GM12878 (cell line): ENCODE results near the gene HERC2. TPM values are rescaled to one million over a fixed set of nuclear protein-coding genes. Genes with fewer than 3 reads are reported as not detected.

Experiments used
- ATAC-seq: fragments of 200-7000 bp; cut with Tn5 transposase; 3 replicates; pipeline ENCODE4 v1.9.1; 2020; ENCODE audit warnings: mild to moderate bottlenecking, moderate library complexity
- BruUV-seq: library from RNA; stranded (reverse); fragments of 400-500 nt; replicated peaks from 2 replicates; lab custom pipeline; 2021; lab: Mats Ljungman, UMichigan
- CTCF ChIA-PET: fragments of 300-600 bp; sonication (Branson Sonifier 250); formaldehyde crosslinking; extraction: SDS; loops from one replicate; lab custom pipeline; 2021; ENCODE audit warnings: inconsistent platforms; lab: Yijun Ruan, JAX
- POLR2A ChIA-PET: fragments of 350-600 bp; formaldehyde crosslinking; extraction: SDS; loops from one replicate; lab custom pipeline; 2021; ENCODE audit warnings: inconsistent platforms; lab: Charles Lee
- RAD21 ChIA-PET: fragments of 300-600 bp; sonication (Branson Sonifier 250); formaldehyde crosslinking; loops from one replicate; lab custom pipeline; 2023; ENCODE audit warnings: antibody characterized with exemption; ENCODE audit not compliant: unreplicated experiment; lab: Charles Lee
- SMC1A ChIA-PET: fragments of 300-600 bp; sonication (Branson Sonifier 250); formaldehyde crosslinking; loops from one replicate; lab custom pipeline; 2023; ENCODE audit not compliant: unreplicated experiment, uncharacterized antibody; lab: Charles Lee
- DNase-seq: peaks from one replicate; pipeline ENCODE4 v3.0.0-alpha.2; 2011; ENCODE audit warnings: low read depth, low spot score
- FAIRE-seq: peaks from 3 replicates; lab custom pipeline; 2011; peaks lifted over from hg19 to GRCh38; lab: Jason Lieb, UNC
- H2AFZ ChIP-seq: 2 replicates; pipeline ENCODE4 v1.6.0; 2011; ENCODE audit warnings: low read depth, low read length, control low read depth; ENCODE audit not compliant: control insufficient read depth
- H3K27ac ChIP-seq: 2 replicates; pipeline ENCODE4 v1.5.1; 2011; ENCODE audit warnings: control low read depth; ENCODE audit not compliant: control insufficient read depth, insufficient read depth
- H3K27me3 ChIP-seq, 2 experiments: replicated peaks in 1 of 2; 2 replicates each; pipeline versions ENCODE4 v1.6.0 to v1.6.1; 2011; ENCODE audit warnings: low read length in 1 of 2; ENCODE audit not compliant: control insufficient read depth in 2 of 2, insufficient read depth in 2 of 2
- H3K36me3 ChIP-seq, 2 experiments: 2 replicates each; pipeline ENCODE4 v1.5.1; 2011; ENCODE audit warnings: low read length in 1 of 2; ENCODE audit not compliant: control insufficient read depth in 2 of 2, insufficient read depth in 2 of 2
- H3K4me1 ChIP-seq: 2 replicates; pipeline ENCODE4 v1.6.1; 2011; ENCODE audit warnings: mild to moderate bottlenecking, low read length, moderate library complexity, mixed read lengths; ENCODE audit not compliant: control insufficient read depth, insufficient read depth
- H3K4me2 ChIP-seq: 2 replicates; pipeline ENCODE4 v1.6.0; 2011; ENCODE audit warnings: control low read depth; ENCODE audit not compliant: control insufficient read depth, insufficient read depth
- H3K4me3 ChIP-seq: fragments of 200-600 bp; sonication (generic); 2 replicates; pipeline ENCODE4 v1.5.1; 2016
- H3K79me2 ChIP-seq: 2 replicates; pipeline ENCODE4 v1.6.0; 2011; ENCODE audit warnings: low read length; ENCODE audit not compliant: control insufficient read depth, insufficient read depth
- H3K9ac ChIP-seq: 2 replicates; pipeline ENCODE4 v1.8.0; 2011; ENCODE audit warnings: low read length, control low read depth, mixed read lengths; ENCODE audit not compliant: control insufficient read depth, insufficient read depth
- H3K9me3 ChIP-seq: replicated peaks from 3 replicates; pipeline ENCODE4 v1.5.1; 2011; ENCODE audit warnings: mild to moderate bottlenecking, low read length; ENCODE audit not compliant: control insufficient read depth, insufficient read depth
- H4K20me1 ChIP-seq: 2 replicates; pipeline ENCODE4 v1.6.0; 2011; ENCODE audit not compliant: control insufficient read depth, insufficient read depth
- CTCF ChIP-seq, 3 experiments: IDR thresholded peaks in 2 of 3; conservative IDR thresholded peaks in 1 of 3; 2 replicates each; pipeline ENCODE4 v1.5.1; 2011; ENCODE audit warnings: low read depth in 3 of 3, low read length in 3 of 3, mild to moderate bottlenecking in 3 of 3, control low read depth in 2 of 3, moderate library complexity in 2 of 3, inconsistent platforms in 1 of 3, mixed read lengths in 1 of 3; ENCODE audit not compliant: control insufficient read depth in 2 of 3, insufficient read depth in 1 of 3; ENCODE audit errors: extremely low read depth in 1 of 3
- E2F8 ChIP-seq: fragments of 450-650 bp; IDR thresholded peaks from 2 replicates; pipeline ENCODE4 v1.6.1; 2018; ENCODE audit warnings: mild to moderate bottlenecking, low read depth, moderate library complexity; ENCODE audit not compliant: partially characterized antibody
- EGR1 ChIP-seq, 2 experiments: IDR thresholded peaks; 1 replicate in 1 of 2; 2 replicates in 1 of 2; pipeline ENCODE4 v1.6.1; 2011 to 2012; ENCODE audit warnings: low read depth in 2 of 2, low read length in 2 of 2, borderline replicate concordance in 1 of 2, mild to moderate bottlenecking in 1 of 2, moderate library complexity in 1 of 2
- IKZF2 ChIP-seq, 2 experiments: fragments of 450-650 bp; IDR thresholded peaks; 2 replicates each; pipeline ENCODE4 v1.6.1; 2017; ENCODE audit warnings: mild to moderate bottlenecking in 2 of 2, moderate library complexity in 2 of 2
- NFXL1 ChIP-seq: fragments of 450-650 bp; IDR thresholded peaks from 2 replicates; pipeline ENCODE4 v1.6.1; 2017; ENCODE audit warnings: antibody characterized with exemption, mild to moderate bottlenecking, borderline replicate concordance
- NR2C2 ChIP-seq: IDR thresholded peaks from 2 replicates; pipeline ENCODE4 v1.6.1; 2011; ENCODE audit warnings: borderline replicate concordance, low read depth; ENCODE audit not compliant: control insufficient read depth, insufficient read length
- RAD51 ChIP-seq: fragments of 450-650 bp; IDR thresholded peaks from 2 replicates; pipeline ENCODE4 v1.6.1; 2016; ENCODE audit warnings: moderate library complexity, mild to moderate bottlenecking, inconsistent platforms
- SP1 ChIP-seq: IDR thresholded peaks from one replicate; pipeline ENCODE4 v1.6.1; 2011; ENCODE audit warnings: low read depth, low read length
- USF1 ChIP-seq: IDR thresholded peaks from 2 replicates; pipeline ENCODE4 v1.6.1; 2011; ENCODE audit warnings: borderline replicate concordance, low read depth, mild to moderate bottlenecking, moderate library complexity, mixed read lengths, low read length; ENCODE audit not compliant: insufficient read depth; ENCODE audit errors: extremely low read length
- ZNF592 ChIP-seq: fragments of 450-650 bp; IDR thresholded peaks from 2 replicates; pipeline ENCODE4 v1.6.1; 2017; ENCODE audit warnings: mild to moderate bottlenecking, moderate library complexity
- in situ Hi-C: fragments of 300-500 bp; cut with MboI; formaldehyde crosslinking; loops from 9 replicates; pipeline ENCODE4 v1.14.3; 2018; ENCODE audit warnings: mixed read lengths
- intact Hi-C: fragments of 100-400 bp; cut with micrococcal nuclease; formaldehyde crosslinking; loops from one replicate; pipeline ENCODE4 v1.14.2; 2022; ENCODE audit not compliant: unreplicated experiment
- polyA plus RNA-seq, 11 experiments: library from polyadenylated mRNA; depleted of rRNA in 4 of 11; unstranded in 6 of 11; stranded (reverse) in 5 of 11; fragments of >200 nt; fragmentation: Nextera tagmentation in 4 of 11; fragmentation: Illumina TruSeq in 1 of 11; extraction: Ambion mirVana in 4 of 11; extraction: Trizol in 1 of 11; gene quantifications; 1 replicate in 1 of 11; 2 replicates in 10 of 11; pipeline versions ENCODE4 v1.2.1 to v1.2.3, GENCODE V29; 2011 to 2016; ENCODE audit warnings: inconsistent platforms in 2 of 11, missing spikeins in 2 of 11, low read depth in 1 of 11
- total RNA-seq, 4 experiments: library from RNA; depleted of rRNA in 3 of 4; stranded (reverse); fragments of >200 nt in 3 of 4; fragmentation: Illumina TruSeq in 1 of 4; extraction: Trizol in 1 of 4; gene quantifications; 2 replicates each; pipeline versions ENCODE4 v1.2.1 to v1.2.3, GENCODE V29; 2013 to 2021

HERC2 gene
- total and polyA plus RNA-seq, 10 of the 15 experiments (the other 5 are each of a cell fraction or from before 2014, with no cell fraction given): 6.1 to 39.0 (median 24.0) TPM

GRCh38 chr15:28262438-28262837, 59.5 kb downstream of the HERC2 start:
- no peaks in the 10 kb centered on the region for H3K79me2 ChIP-seq
- TF ChIP-seq IKZF2 (IDR thresholded peaks at IDR 0.05): no peak
- TF ChIP-seq NR2C2: no peak
- no peak for TF ChIP-seq CTCF (IDR thresholded peaks at IDR 0.05 in 2 of 3, conservative IDR thresholded peaks at IDR 0.05 in 1 of 3; ENCODE audit: control insufficient read depth in 2 of 3, extremely low read depth in 1 of 3, insufficient read depth in 1 of 3, low read depth in 3 of 3, low read length in 3 of 3)
- TF ChIP-seq E2F8: no peak
- TF ChIP-seq RAD51: no peak
- TF ChIP-seq USF1: no peak
- TF ChIP-seq NFXL1: no peak
- TF ChIP-seq EGR1 (IDR thresholded peaks at IDR 0.05; ENCODE audit: borderline replicate concordance in 1 of 2, low read depth in 2 of 2, low read length in 2 of 2): no peak
- TF ChIP-seq ZNF592: no peak
- no peak for TF ChIP-seq SP1
- TF ChIP-seq, all 136 proteins: peak for 0

More at GRCh38 chr15:28262438-28262837, 59.5 kb downstream of the HERC2 start:
- RAD21 ChIA-PET: no interaction called here
- Histone ChIP-seq H2AFZ (no peak overlapping the region), H4K20me1 (no peaks in the 10 kb centered on the region), H3K36me3 (peaks cover 4 to 9% of the 10 kb centered on the region in 2 experiments), H3K27ac (no peak overlapping the region), H3K9ac (no peak overlapping the region), H3K9me3 (no peaks in the 10 kb centered on the region), H3K4me3 (no peak overlapping the region), H3K4me1 (no peaks in the 10 kb centered on the region; the same call in 1 of the 2 replicates), H3K4me2 (no peak overlapping the region), H3K27me3 (no peaks in the 10 kb centered on the region)
- POLR2A ChIA-PET: no interaction called here
- DNase-seq (no peak), FAIRE-seq (no peak), ATAC-seq (no peak)
- intact Hi-C loops (no loop called here), in situ Hi-C loops (no loop called here)
- CTCF ChIA-PET: no interaction called here
- SMC1A ChIA-PET: no interaction called here
- BruUV-seq: no TSS peak
